Body of pancreas (tissue), 4 donors: ENCODE results near the gene CDH11. TPM values are rescaled to one million over a fixed set of nuclear protein-coding genes. Genes with fewer than 3 reads are reported as not detected.

Experiments used
- ATAC-seq: fragments of 150-250 bp; one replicate; pipeline ENCODE4 v1.9.1; 2016
- DNase-seq, 4 donors: peaks; one replicate each; pipeline ENCODE4 v3.0.0-alpha.2; 2019
- H3K27ac ChIP-seq, 4 donors: fragments of 200-600 bp; sonication (generic); 1 replicate in 3 of 4; 2 replicates in 1 of 4; pipeline versions ENCODE4 v1.5.1 to v1.6.1; 2016 to 2019; ENCODE audit warnings: mild to moderate bottlenecking in 1 of 4, mixed read lengths in 1 of 4, moderate library complexity in 1 of 4
- H3K27me3 ChIP-seq, 2 donors: fragments of 200-600 bp; sonication (generic); one replicate each; pipeline ENCODE4 v1.6.0; 2016; ENCODE audit warnings: mild to moderate bottlenecking in 1 of 2
- H3K36me3 ChIP-seq, 2 donors: fragments of 200-600 bp; sonication (generic); replicated peaks in 1 of 2; 2 replicates each; pipeline ENCODE4 v1.5.1; 2016; ENCODE audit warnings: low read depth in 2 of 2; ENCODE audit not compliant: insufficient read depth in 1 of 2
- H3K4me1 ChIP-seq: fragments of 200-600 bp; sonication (generic); one replicate; pipeline ENCODE4 v1.6.0; 2016
- H3K4me3 ChIP-seq, 2 donors: fragments of 200-600 bp; sonication (generic); 1 replicate in 1 of 2; 2 replicates in 1 of 2; pipeline ENCODE4 v1.5.1; 2016 to 2019
- H3K9me3 ChIP-seq, 3 donors: fragments of 200-600 bp; sonication (generic); 1 replicate in 2 of 3; 2 replicates in 1 of 3; pipeline ENCODE4 v1.5.1; 2016
- CTCF ChIP-seq, 7 experiments: fragments of 450-650 bp in 4 of 7; fragments of 200-600 bp in 3 of 7; sonication (generic) in 3 of 7; IDR thresholded peaks; one replicate each; pipeline ENCODE4 v1.5.1; 2016 to 2019; ENCODE audit warnings: antibody characterized with exemption in 7 of 7
- POLR2A ChIP-seq, 3 donors: fragments of 450-650 bp; IDR thresholded peaks; one replicate each; pipeline ENCODE4 v1.6.1; 2016; ENCODE audit warnings: antibody characterized with exemption in 3 of 3, mild to moderate bottlenecking in 2 of 3
- WGBS, 2 donors: methylation state at CpG; one replicate each; pipeline ENCODE4 v1.1.5; 2017; 5-methylcytosine and 5-hydroxymethylcytosine counted together
- intact Hi-C: fragments of 100-400 bp; cut with DNase I; formaldehyde crosslinking; loops from one replicate; pipeline ENCODE4 v1.15.1; 2023
- total RNA-seq, 2 donors: library from RNA; depleted of rRNA; stranded (reverse); fragments of >200 nt; gene quantifications; one replicate each; pipeline ENCODE4 v1.1.0, GENCODE V29; 2016

The CDH11 gene
- total RNA-seq, 2 donors from 2014 or later: 8.6 to 17.6 TPM

- no peak for TF ChIP-seq CTCF (IDR thresholded peaks at IDR 0.05)
- TF ChIP-seq POLR2A (IDR thresholded peaks at IDR 0.05): no peak
- no peak overlapping the region for H3K27ac ChIP-seq
- WGBS, 2 donors: 75 to 84% methylated on average over 3 of the region's 3 CpGs
- no peaks in the 10 kb centered on the region for H3K4me1 ChIP-seq
- DNase-seq (no peak), ATAC-seq (no peak)
- no peaks in the 10 kb centered on the region for H3K27me3 ChIP-seq
- intact Hi-C loops: no loop called here
- no peak overlapping the region for H3K4me3 ChIP-seq
- no peaks in the 10 kb centered on the region for H3K36me3 ChIP-seq
- no peaks in the 10 kb centered on the region for H3K9me3 ChIP-seq
Measured at GRCh38 chr16:64982581-64982980, 139.3 kb downstream of the CDH11 start.

- intact Hi-C loops: no loop called here
- DNase-seq: no peak
Measured at GRCh38 chr16:64981568-64982281, 140.1 kb downstream of the CDH11 start.

DNA sequence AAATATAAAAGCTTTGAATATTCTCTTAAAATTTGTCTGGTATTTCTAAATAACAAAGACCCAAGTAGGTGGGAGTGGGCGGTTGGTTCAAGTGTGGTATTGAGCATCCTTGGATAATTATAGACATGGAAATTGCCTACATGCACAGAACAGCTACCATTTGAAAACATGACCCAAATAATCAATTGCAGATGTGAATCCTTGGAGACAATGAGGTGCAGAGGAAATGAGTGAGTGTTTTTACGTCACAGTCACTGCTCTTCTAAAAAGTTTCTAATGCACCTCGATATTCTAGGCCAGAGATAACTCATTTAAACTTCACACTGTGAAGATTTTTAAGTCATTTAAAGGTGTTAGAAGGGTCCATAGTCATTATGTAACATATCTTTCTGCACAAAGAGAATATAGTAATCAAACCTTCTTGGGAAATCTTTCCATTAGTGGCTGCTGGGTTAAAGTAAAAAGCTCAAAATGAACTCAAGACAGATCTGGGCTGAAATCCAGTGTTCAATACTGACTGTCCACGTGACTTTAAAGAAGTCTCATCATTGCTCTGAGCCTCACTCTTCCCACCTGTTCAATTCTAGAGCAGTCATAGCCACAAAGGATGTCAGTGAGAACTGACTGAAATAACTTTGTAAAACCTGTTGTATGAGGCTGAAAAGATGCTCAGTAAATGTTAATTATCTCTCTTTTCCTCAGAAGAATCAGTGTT is 144.5 kb downstream of the CDH11 start:
- Histone ChIP-seq H3K27ac (no peak overlapping the region), H3K36me3 (no peaks in the 10 kb centered on the region), H3K4me1 (no peaks in the 10 kb centered on the region), H3K27me3 (no peaks in the 10 kb centered on the region), H3K4me3 (no peak overlapping the region), H3K9me3 (no peaks in the 10 kb centered on the region)
- intact Hi-C loops: no loop called here
- 54 to 58% methylated on average over 4 of the region's 4 CpGs for WGBS, 2 donors
- ATAC-seq (no peak), DNase-seq (no peak)
- no peak for TF ChIP-seq POLR2A (IDR thresholded peaks at IDR 0.05)
- TF ChIP-seq CTCF (IDR thresholded peaks at IDR 0.05): no peak

More at GRCh38 chr16:64981568-64982281, 140.1 kb downstream of the CDH11 start:
- Histone ChIP-seq H3K9me3 (no peaks in the 10 kb centered on the region), H3K27me3 (no peaks in the 10 kb centered on the region), H3K27ac (no peak overlapping the region), H3K4me1 (no peaks in the 10 kb centered on the region), H3K36me3 (no peaks in the 10 kb centered on the region), H3K4me3 (no peak overlapping the region)
- 57 to 59% methylated on average over 11 of the region's 11 CpGs for WGBS, 2 donors
- TF ChIP-seq CTCF (IDR thresholded peaks at IDR 0.05): no peak
- no peak for TF ChIP-seq POLR2A (IDR thresholded peaks at IDR 0.05)
- ATAC-seq: no peak

GRCh38 chr16:64975821-64976220 is 146.0 kb downstream of the CDH11 start:
- no peak for TF ChIP-seq POLR2A (IDR thresholded peaks at IDR 0.05)
- TF ChIP-seq CTCF (IDR thresholded peaks at IDR 0.05): no peak
- Histone ChIP-seq H3K27me3 (no peaks in the 10 kb centered on the region), H3K4me3 (no peak overlapping the region), H3K27ac (no peak overlapping the region), H3K9me3 (no peaks in the 10 kb centered on the region), H3K36me3 (no peaks in the 10 kb centered on the region), H3K4me1 (no peaks in the 10 kb centered on the region)
- WGBS, 2 donors: 63 to 72% methylated on average over 1 of the region's 1 CpG
- ATAC-seq (no peak), DNase-seq (no peak)
- intact Hi-C loops: no loop called here
